K562 (cell line): ENCODE data around the gene HOXD12. TPM values are rescaled to one million over a fixed set of nuclear protein-coding genes. Genes with fewer than 3 reads are reported as not detected.

Experiments used
- ATAC-seq: fragments of 200-7000 bp; cut with Tn5 transposase; 3 replicates; pipeline ENCODE4 v1.9.1; 2020; ENCODE audit warnings: moderate library complexity
- BruUV-seq: library from RNA; stranded (reverse); fragments of 400-500 nt; replicated peaks from 2 replicates; lab custom pipeline; 2021; lab: Mats Ljungman, UMichigan
- CTCF ChIA-PET: fragments of 300-600 bp; formaldehyde crosslinking; extraction: SDS; loops from one replicate; lab custom pipeline; 2021; ENCODE audit warnings: low intra/inter-chr PET ratio; lab: Yijun Ruan, JAX
- POLR2A ChIA-PET: fragments of 300-600, 350-650 bp; sonication (Branson Sonifier 250); formaldehyde crosslinking; extraction: SDS; loops from one replicate; lab custom pipeline; 2021; ENCODE audit warnings: antibody characterized with exemption, inconsistent platforms; lab: Yijun Ruan, JAX
- DNase-seq, 4 experiments: peaks; one replicate each; pipeline versions ENCODE4 v3.0.0 to v3.0.0-alpha.2; 2011 to 2018; ENCODE audit warnings: low spot score in 3 of 4, mixed read lengths in 3 of 4; ENCODE audit errors: extremely low read depth in 1 of 4
- FAIRE-seq: peaks from 2 replicates; lab custom pipeline; 2011; peaks lifted over from hg19 to GRCh38; lab: Jason Lieb, UNC
- H2AFZ ChIP-seq: 2 replicates; pipeline ENCODE4 v1.6.0; 2011; ENCODE audit warnings: low read depth, low read length, control low read depth, inconsistent platforms
- H3K27ac ChIP-seq: fragments of 200-600 bp; 3 replicates; pipeline ENCODE4 v1.8.0; 2011; ENCODE audit warnings: low read depth, mild to moderate bottlenecking, control low read depth, inconsistent platforms, low read length, moderate library complexity, mixed read lengths; ENCODE audit errors: extremely low read depth
- H3K27me3 ChIP-seq, 2 experiments: fragments of 300-600 bp in 1 of 2; 2 replicates in 1 of 2; 3 replicates in 1 of 2; pipeline versions ENCODE4 v1.6.0 to v1.8.0; 2011; ENCODE audit warnings: inconsistent platforms in 2 of 2, low read length in 2 of 2, mild to moderate bottlenecking in 1 of 2, mixed read lengths in 1 of 2, moderate library complexity in 1 of 2; ENCODE audit not compliant: control insufficient read depth in 2 of 2, insufficient read depth in 2 of 2
- H3K36me3 ChIP-seq: fragments of 300-600 bp; 3 replicates; pipeline ENCODE4 v1.8.0; 2011; ENCODE audit warnings: mild to moderate bottlenecking, low read length, inconsistent platforms; ENCODE audit not compliant: control insufficient read depth, insufficient read depth
- H3K4me1 ChIP-seq, 2 experiments: fragments of 200-600 bp in 1 of 2; replicated peaks in 1 of 2; 2 replicates in 1 of 2; 3 replicates in 1 of 2; pipeline versions ENCODE4 v1.5.1 to v1.8.0; 2011; ENCODE audit warnings: inconsistent platforms in 2 of 2, low read length in 2 of 2, mild to moderate bottlenecking in 1 of 2, mixed read lengths in 1 of 2, moderate library complexity in 1 of 2; ENCODE audit not compliant: control insufficient read depth in 2 of 2, insufficient read depth in 2 of 2
- H3K4me2 ChIP-seq: 2 replicates; pipeline ENCODE4 v1.6.1; 2011; ENCODE audit warnings: low read length, control low read depth, inconsistent platforms, mixed read lengths; ENCODE audit not compliant: insufficient read depth
- H3K4me3 ChIP-seq: fragments of 200-600 bp; sonication (generic), shearing (Covaris generic); 2 replicates; pipeline ENCODE4 v1.5.1; 2016; ENCODE audit warnings: control low read depth, inconsistent platforms
- H3K79me2 ChIP-seq: fragments of 200-600 bp; 3 replicates; pipeline ENCODE4 v1.8.0; 2011; ENCODE audit warnings: low read length, inconsistent platforms; ENCODE audit not compliant: control insufficient read depth, insufficient read depth
- H3K9ac ChIP-seq, 2 experiments: 2 replicates each; pipeline versions ENCODE4 v1.6.0 to v1.6.1; 2011; ENCODE audit warnings: low read depth in 2 of 2, low read length in 2 of 2, control low read depth in 1 of 2, inconsistent platforms in 1 of 2, mild to moderate bottlenecking in 1 of 2, mixed read lengths in 1 of 2; ENCODE audit not compliant: insufficient read depth in 1 of 2
- H3K9me1 ChIP-seq: one replicate; pipeline ENCODE4 v1.6.0; 2011; ENCODE audit warnings: inconsistent platforms, mild to moderate bottlenecking, low read length, moderate library complexity; ENCODE audit not compliant: control insufficient read depth, insufficient read depth
- H3K9me3 ChIP-seq: replicated peaks from 2 replicates; pipeline ENCODE4 v1.5.1; 2011; ENCODE audit warnings: low read depth, low read length, inconsistent platforms; ENCODE audit not compliant: control insufficient read depth, insufficient read depth
- H4K20me1 ChIP-seq: replicated peaks from 2 replicates; pipeline ENCODE4 v1.6.1; 2011; ENCODE audit warnings: low read length, inconsistent platforms, mixed read lengths; ENCODE audit not compliant: control insufficient read depth, insufficient read depth
- CCNT2 ChIP-seq: IDR thresholded peaks from 2 replicates; pipeline ENCODE4 v1.6.1; 2011; ENCODE audit warnings: borderline replicate concordance, low read depth, mild to moderate bottlenecking, moderate library complexity, mixed read lengths, low read length; ENCODE audit not compliant: insufficient read length; ENCODE audit errors: extremely low read depth
- CEBPG ChIP-seq, 3 experiments: fragments of 200-800 bp in 1 of 3; sonication (Bioruptor generic) in 1 of 3; sonication (generic) in 1 of 3; formaldehyde crosslinking in 1 of 3; IDR thresholded peaks in 2 of 3; conservative IDR thresholded peaks in 1 of 3; 2 replicates each; pipeline versions ENCODE4 v1.6.1 to v1.8.0; 2016 to 2022; ENCODE audit warnings: missing compliant biosample characterization in 2 of 3, missing genetic modification characterization in 2 of 3, mild to moderate bottlenecking in 1 of 3, missing genetic modification reagents in 1 of 3
- KLF6 ChIP-seq: fragments of 250-450 bp; sonication (Bioruptor Pico); IDR thresholded peaks from 2 replicates; pipeline ENCODE4 v1.4.0; 2020; ENCODE audit warnings: mild to moderate bottlenecking, moderate library complexity, borderline replicate concordance
- PYGO2 ChIP-seq: fragments of 450-650 bp; IDR thresholded peaks from 2 replicates; pipeline ENCODE4 v1.6.1; 2016; ENCODE audit warnings: mild to moderate bottlenecking, missing genetic modification characterization, moderate library complexity, missing compliant biosample characterization
- RERE ChIP-seq: sonication (generic); formaldehyde crosslinking; IDR thresholded peaks from 2 replicates; pipeline ENCODE4 v1.8.0; 2023; ENCODE audit warnings: missing genetic modification reagents, mild to moderate bottlenecking, borderline replicate concordance
- USF2 ChIP-seq: sonication (generic); formaldehyde crosslinking; IDR thresholded peaks from 2 replicates; pipeline ENCODE4 v1.5.0; 2020; ENCODE audit warnings: missing genetic modification reagents
- WGBS: fragments of 100-300 bp; shearing (Covaris generic); methylation state at CpG from one replicate; pipeline ENCODE4 v1.1.6; 2016; ENCODE audit warnings: low coverage, mixed read lengths; ENCODE audit not compliant: insufficient coverage; ENCODE audit errors: missing lambda C conversion rate; 5-methylcytosine and 5-hydroxymethylcytosine counted together
- in situ Hi-C: fragments of 300-500 bp; cut with MboI; formaldehyde crosslinking; loops from 4 replicates; pipeline ENCODE4 v1.15.0; 2018; ENCODE audit warnings: inconsistent platforms, mixed read lengths
- intact Hi-C: fragments of 100-400 bp; cut with micrococcal nuclease; formaldehyde crosslinking; loops from 2 replicates; pipeline ENCODE4 v1.14.2; 2022
- polyA plus RNA-seq, 8 experiments: library from polyadenylated mRNA; depleted of rRNA in 4 of 8; stranded (reverse) in 5 of 8; unstranded in 3 of 8; fragments of >200 nt; fragmentation: Nextera tagmentation in 2 of 8; fragmentation: Illumina TruSeq in 1 of 8; extraction: Ambion mirVana in 2 of 8; extraction: Trizol in 1 of 8; gene quantifications; 2 replicates each; pipeline versions ENCODE4 v1.2.1 to v1.2.3, GENCODE V29; 2011 to 2014; ENCODE audit warnings: inconsistent platforms in 1 of 8, missing spikeins in 1 of 8
- total RNA-seq, 7 experiments: library from RNA; depleted of rRNA in 6 of 7; stranded (reverse); fragments of >200 nt in 6 of 7; fragmentation: Illumina TruSeq in 2 of 7; extraction: Trizol in 2 of 7; gene quantifications; 2 replicates each; pipeline versions ENCODE4 v1.2.1 to v1.2.3, GENCODE V29; 2011 to 2021; ENCODE audit warnings: low replicate concordance in 1 of 7
- TF ChIP-seq, protein P1 (sequence below): conservative IDR thresholded peaks from 2 replicates; pipeline ENCODE4 v1.6.1; 2011; ENCODE audit warnings: low read depth, mild to moderate bottlenecking, low read length; ENCODE audit not compliant: control insufficient read depth

Gene HOXD12
- total and polyA plus RNA-seq, 9 of the 15 experiments (the other 6 are each of a cell fraction or from before 2014, with no cell fraction given): not detected

GRCh38 chr2:176136374-176137251 lies 37.0 kb downstream of the HOXD12 start (continued):
- TF ChIP-seq USF2 (CRISPR knock-in tag): peak; percentile 66

GRCh38 chr2:176137252-176137580 lies 37.6 kb downstream of the HOXD12 start:
- Histone ChIP-seq H2AFZ (no peak overlapping the region), H3K4me3 (no peak overlapping the region), H3K27me3 (peaks cover 36 to 63% of the 10 kb centered on the region in 2 experiments; a peak in 4 of 5 replicates), H3K27ac (no peak overlapping the region), H3K9me3 (no peaks in the 10 kb centered on the region; the same call in 1 of the 2 replicates), H3K9me1 (no peaks in the 10 kb centered on the region), H3K79me2 (no peaks in the 10 kb centered on the region), H3K4me2 (no peak overlapping the region), H3K36me3 (no peaks in the 10 kb centered on the region), H4K20me1 (no peaks in the 10 kb centered on the region), H3K4me1 (peaks cover 0 to 15% of the 10 kb centered on the region in 2 experiments; a peak in 2 of 5 replicates), H3K9ac (no peak overlapping the region)
- no peak for FAIRE-seq
- TF ChIP-seq PYGO2 (tag) (no peak), CCNT2 (no peak), RERE (CRISPR knock-in tag) (no peak), CEBPG (CRISPR knock-in tag; IDR thresholded peaks at IDR 0.05) (no peak), CEBPG (tag; conservative IDR thresholded peaks at IDR 0.05 in 1 of 2, IDR thresholded peaks at IDR 0.05 in 1 of 2) (no peak), KLF6 (CRISPR knock-in tag) (no peak)
- TF ChIP-seq, protein P1, sequence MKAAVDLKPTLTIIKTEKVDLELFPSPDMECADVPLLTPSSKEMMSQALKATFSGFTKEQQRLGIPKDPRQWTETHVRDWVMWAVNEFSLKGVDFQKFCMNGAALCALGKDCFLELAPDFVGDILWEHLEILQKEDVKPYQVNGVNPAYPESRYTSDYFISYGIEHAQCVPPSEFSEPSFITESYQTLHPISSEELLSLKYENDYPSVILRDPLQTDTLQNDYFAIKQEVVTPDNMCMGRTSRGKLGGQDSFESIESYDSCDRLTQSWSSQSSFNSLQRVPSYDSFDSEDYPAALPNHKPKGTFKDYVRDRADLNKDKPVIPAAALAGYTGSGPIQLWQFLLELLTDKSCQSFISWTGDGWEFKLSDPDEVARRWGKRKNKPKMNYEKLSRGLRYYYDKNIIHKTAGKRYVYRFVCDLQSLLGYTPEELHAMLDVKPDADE: no peak
- ATAC-seq: no peak
- in situ Hi-C loops: loop anchor here (25.0 kb wide), 2 partner anchors 675 to 1625 kb away; no protein-coding TSS in a partner anchor
- no peak for DNase-seq
- POLR2A ChIA-PET: no interaction called here
- BruUV-seq: no TSS peak
- intact Hi-C loops: no loop called here
- WGBS: 3% methylated on average over 2 of the region's 2 CpGs
- CTCF ChIA-PET: interaction anchor here (1.2 kb wide), 1 partner anchor 417 kb away, joined by 3 read pairs; no protein-coding TSS in a partner anchor
